GM19239 (cell line): ENCODE results near the gene ZAR1.
"Not testable (repeated sequence)": the region's sequence is repeated elsewhere in the genome, so short reads cannot be mapped to it uniquely, and the experiment has no call there.

Experiments used
- DNase-seq: peaks from one replicate; pipeline ENCODE4 v3.0.0; 2011; ENCODE audit warnings: low spot score; ENCODE audit not compliant: insufficient read length
- FAIRE-seq: peaks from 2 replicates; lab custom pipeline; 2011; peaks lifted over from hg19 to GRCh38; lab: Jason Lieb, UNC

ZAR1 gene

GRCh38 chr4:48490012-48490679 is at the start of gene ZAR1:
Gene ZAR1 (plus strand): TSS chr4:48490252. CDS start chr4:48490292, 40 bp downstream.
- DNase-seq (no peak), FAIRE-seq (no peak)

DNA sequence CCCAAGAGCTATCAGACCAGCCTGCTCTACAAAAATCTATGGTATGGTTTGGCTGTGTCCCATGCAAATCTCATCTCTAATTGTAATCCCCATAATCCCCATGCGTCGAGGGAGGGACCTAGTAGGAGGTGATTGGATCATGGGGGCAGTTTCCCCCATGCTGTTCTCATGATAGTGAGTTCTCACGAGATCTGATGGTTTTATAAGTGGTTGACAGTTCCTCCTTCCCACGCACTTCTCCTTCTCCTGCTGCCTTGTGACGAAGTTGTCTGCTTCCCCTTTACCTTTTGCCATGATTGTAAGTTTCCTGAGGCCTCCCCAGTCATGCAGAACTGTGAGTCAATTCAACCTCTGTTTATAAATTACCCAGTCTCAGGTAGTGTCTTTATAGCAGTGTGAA is 49.1 kb upstream of the ZAR1 start:
- FAIRE-seq, DNase-seq: not testable (repeated sequence)

DNA sequence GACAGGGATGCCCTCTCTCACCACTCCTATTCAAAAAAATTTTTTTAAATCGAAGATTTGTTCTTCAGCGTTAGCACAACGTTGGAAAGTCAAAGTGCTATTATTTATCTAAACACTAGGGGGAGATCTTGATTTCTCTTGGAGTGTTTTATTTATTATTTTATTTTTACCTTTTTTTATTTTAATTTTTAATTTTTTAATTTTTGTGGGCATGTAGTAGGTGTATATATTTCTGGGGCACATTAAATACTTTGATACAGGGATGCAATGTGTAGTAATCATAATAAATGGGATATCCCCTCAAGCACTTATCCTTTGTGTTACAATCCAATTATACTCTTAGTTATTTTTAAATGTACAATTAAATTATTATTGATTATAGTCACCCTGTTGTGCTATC is 44.3 kb upstream of the ZAR1 start:
- FAIRE-seq, result no peak
- no peak for DNase-seq

GRCh38 chr4:48446642-48447041 is 43.4 kb upstream of the ZAR1 start:
- DNase-seq (no peak), FAIRE-seq (no peak)

DNA sequence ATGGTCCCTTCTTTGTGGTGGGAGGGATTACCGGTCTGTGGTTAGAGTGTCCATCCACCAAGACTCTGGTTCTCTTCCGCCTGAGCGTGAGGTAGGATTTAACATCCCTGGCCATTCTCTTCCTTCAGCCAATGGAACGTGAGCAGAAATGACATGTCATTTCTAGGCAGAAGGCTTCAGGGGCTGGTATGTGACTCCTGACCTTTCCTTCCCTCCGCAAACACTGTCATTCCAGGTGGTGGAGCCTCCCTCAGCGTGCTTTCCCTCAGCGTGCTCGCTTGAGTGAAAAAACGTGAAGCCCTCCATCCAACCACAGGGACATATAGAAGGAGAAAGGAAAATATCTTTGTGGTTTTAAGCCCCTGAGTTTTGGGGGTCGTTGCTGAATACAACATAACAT is 40.9 kb upstream of the ZAR1 start:
- no peak for DNase-seq
- no peak for FAIRE-seq

DNA sequence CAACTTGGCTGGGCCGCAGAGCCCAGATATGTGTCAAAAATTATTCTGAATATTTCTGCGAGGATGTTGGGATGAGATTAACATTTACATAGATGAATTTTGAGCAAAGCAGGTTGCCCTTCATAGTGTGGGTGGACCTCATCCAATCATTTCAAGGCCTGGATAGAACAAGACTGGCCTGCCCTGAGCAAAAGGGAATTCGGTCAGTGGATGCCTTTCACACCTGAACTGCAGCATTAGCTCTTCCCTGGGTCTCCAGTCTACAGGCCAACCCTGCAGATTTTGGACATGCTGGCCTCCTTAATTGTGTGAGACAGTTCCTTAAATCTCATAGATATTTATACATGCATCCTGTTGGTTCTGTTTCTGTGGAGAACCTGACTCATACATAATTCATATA is 39.3 kb upstream of the ZAR1 start:
- peak; percentile 4 for FAIRE-seq
- DNase-seq, result no peak

GRCh38 chr4:48451656-48452055 is 38.4 kb upstream of the ZAR1 start:
- not testable (repeated sequence) for DNase-seq
- FAIRE-seq, result peak; percentile 69

DNA sequence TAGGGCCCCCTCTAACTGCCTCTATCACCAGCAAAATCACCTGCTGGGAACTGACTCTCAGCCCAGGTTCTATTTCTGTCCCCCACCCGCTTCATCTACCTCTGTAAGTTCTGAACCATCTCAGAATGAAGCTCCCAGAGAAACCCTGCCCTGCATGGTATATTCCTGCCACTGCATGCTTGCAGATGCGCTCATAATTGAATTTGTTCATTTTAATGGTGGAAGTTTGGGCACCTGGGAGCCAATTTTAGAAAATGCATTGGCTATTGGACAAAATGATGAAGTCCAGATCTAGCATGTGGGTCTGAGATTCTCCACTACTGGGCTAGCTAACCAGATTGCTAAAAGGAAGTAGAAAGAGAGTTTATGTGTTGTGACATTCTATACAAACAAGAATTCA is 35.5 kb upstream of the ZAR1 start:
- DNase-seq (no peak), FAIRE-seq (no peak)

DNA sequence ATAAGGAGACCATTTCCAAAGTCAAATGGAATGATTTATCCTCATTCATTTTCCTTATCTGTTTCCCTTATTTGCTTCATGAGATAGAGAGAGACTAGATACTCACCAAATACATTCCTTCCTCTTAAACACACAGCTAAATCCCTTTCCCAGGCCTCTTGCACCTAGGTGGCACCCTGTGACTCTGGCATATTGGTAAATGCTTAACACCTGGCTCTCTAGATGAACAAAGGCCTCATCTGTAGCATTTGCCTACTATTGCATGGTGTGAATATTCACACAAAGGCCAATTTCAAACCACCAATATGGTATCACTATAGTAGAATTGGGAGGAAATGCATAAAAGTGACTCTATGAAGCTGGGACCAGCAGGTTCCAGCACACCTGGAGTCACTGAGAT is 29.1 kb upstream of the ZAR1 start:
- DNase-seq, result no peak
- no peak for FAIRE-seq

DNA sequence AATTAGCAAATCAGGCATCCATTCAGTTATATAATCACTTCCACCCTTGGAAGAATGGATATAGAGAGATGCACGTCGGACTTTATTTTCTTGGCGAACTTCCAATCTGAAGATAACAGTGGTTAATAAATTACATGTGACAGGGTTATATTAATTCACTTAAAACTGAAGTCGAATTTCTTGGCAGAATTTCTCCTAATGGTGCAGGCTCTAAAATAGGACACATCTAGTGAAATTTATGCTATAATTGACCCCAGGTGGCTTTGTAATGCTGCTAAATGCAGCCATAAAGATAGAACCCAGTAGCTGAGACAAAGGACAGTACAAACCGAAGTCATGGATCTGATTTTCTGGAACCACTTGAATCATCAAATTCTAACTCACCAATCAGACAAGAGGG is 27.7 kb upstream of the ZAR1 start:
- no peak for FAIRE-seq
- DNase-seq, result no peak

DNA sequence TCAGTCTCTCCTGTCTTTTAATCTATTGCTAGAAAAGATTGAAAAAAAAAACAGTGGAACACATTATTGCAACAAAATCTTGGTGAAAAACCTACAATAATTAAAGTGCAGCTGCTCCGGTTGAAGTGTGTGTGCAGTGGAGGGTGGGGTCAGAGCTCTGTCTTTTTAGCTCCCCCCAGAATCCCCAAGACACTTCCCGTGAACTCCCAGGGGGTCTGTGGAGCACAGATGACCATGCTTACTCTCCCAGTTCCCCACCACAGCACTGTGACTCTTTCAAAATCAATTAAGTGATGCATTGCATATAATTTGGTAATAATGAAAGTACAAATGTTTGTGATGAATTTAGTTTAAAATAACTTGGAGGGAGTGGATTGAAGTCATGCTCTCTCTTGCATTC is 22.6 kb upstream of the ZAR1 start:
- FAIRE-seq (no peak), DNase-seq (no peak)

- no peak for DNase-seq
- no peak for FAIRE-seq
Measured at GRCh38 chr4:48467891-48468290, 22.2 kb upstream of the ZAR1 start.

DNA sequence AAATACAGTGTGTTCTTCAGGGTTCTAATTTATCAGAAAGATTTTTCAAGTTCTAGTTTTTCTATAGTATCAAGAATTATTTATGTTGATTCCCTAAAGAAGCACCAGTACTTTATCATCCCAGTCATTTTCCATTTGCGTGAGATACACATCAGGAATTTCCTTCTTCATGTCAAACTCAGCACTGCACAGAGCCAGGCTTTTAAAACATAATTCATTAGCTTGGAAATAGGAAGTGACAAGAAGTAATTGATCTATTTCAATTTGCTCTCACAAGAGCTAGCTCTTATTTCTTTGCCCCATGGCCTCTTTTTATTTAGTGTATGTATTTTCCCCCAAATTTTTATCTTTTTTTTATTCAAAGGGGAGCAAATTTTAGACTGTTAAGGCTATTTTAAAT is 19.9 kb upstream of the ZAR1 start:
- FAIRE-seq (no peak), DNase-seq (no peak)

DNA sequence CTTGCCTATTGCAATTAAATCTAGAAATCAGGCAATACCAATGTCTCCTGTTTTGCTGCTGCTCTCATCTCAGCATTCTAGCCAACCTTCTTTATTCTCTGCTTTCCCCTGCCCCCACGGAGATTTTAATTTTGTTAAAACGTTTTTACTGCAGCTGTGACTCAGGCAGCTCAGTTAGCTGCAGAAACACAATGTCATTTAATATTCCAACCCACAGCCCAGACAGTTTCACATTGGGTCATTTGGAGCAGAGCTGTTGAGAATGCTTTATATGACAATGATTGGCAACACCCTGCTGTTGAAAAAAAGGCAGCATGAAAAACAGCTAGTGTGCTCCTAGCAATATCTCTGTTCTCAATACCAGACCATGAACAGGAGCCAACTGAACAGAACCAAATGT is 19.5 kb upstream of the ZAR1 start:
- FAIRE-seq (peak; percentile 23), DNase-seq (no peak)

- DNase-seq, result no peak
- FAIRE-seq, result no peak
Measured at GRCh38 chr4:48472794-48473193, 17.3 kb upstream of the ZAR1 start.

- FAIRE-seq (no peak), DNase-seq (no peak)
Measured at GRCh38 chr4:48475770-48476169, 14.3 kb upstream of the ZAR1 start.

GRCh38 chr4:48478273-48478672 is 11.8 kb upstream of the ZAR1 start:
- FAIRE-seq (no peak), DNase-seq (no peak)

DNA sequence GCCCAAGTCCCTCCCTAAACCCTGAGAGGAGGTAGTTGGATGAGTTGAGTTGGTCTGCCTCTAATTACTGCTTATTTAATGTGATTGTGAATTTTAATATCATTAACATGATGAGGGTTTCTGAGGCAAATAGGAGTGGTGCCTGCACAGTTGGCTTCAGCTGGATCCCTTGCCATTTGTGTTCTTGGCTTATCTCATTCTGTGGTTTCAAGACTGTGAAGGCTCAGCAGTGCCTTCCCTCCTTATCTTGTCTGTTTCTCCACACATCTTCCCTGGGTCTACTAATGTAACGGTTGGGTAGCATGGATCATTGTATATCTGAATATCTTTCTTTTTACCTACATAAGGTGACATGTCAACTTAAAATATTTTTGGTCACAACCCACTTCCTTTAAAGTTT is 8.5 kb upstream of the ZAR1 start:
- FAIRE-seq (no peak), DNase-seq (no peak)

DNA sequence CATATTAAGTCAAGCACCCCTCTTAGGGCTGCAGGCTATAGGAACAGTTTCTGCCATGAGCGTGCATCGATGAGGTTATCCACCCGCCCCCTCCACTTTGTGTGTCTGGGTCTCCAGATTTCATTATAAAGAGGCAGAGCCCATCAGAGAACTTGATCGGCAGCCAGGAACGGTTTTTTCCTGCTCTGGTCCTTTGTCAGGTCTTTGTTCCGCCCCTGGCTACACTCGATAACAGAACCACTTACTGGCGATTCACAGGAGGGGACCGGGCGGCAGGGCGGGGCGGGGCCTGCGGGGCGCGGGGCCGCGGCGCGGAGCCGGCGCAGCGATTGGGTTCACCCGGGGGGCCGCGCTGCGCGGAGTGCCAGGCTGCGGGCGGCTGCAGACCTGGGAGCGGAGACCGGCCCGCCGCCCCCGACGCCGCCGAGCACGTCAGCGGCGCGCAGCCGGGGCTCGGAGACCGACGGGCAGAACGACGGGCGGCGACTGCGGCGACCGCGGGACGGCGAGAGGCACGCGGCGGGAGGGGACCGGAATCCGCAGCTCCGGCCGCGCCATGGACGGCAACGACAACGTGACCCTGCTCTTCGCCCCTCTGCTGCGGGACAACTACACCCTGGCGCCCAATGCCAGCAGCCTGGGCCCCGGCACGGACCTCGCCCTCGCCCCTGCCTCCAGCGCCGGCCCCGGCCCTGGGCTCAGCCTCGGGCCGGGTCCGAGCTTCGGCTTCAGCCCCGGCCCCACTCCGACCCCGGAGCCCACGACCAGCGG is 6.9 kb upstream of the ZAR1 start, which contains the start of gene SLC10A4:
TSS of gene SLC10A4 (plus strand) at position 338 of the 771 bp plus-strand sequence. CDS start at position 557, 219 bp downstream.
- DNase-seq (no peak), FAIRE-seq (no peak)

- no peak for DNase-seq
Measured at GRCh38 chr4:48483777-48484493, 6.1 kb upstream of the ZAR1 start.

GRCh38 chr4:48484494-48485168 is 5.4 kb upstream of the ZAR1 start:
- DNase-seq, result no peak
- FAIRE-seq, result no peak

More at GRCh38 chr4:48483777-48484493, 6.1 kb upstream of the ZAR1 start:
- no peak for FAIRE-seq
